Activated CD8-positive, alpha-beta memory T cell treated with anti-CD3 and anti-CD28 coated beads for 36 hours (primary cell): ENCODE results near the gene DSG1. TPM values are rescaled to one million over a fixed set of nuclear protein-coding genes. Genes with fewer than 3 reads are reported as not detected.

ENCODE experiments used
- CTCF ChIA-PET: fragments of 350-600 bp; sonication (Branson Sonifier 250); formaldehyde crosslinking; loops from one replicate; lab custom pipeline; 2021; ENCODE audit warnings: antibody characterized with exemption; lab: Charles Lee
- POLR2A ChIA-PET: fragments of 350-600 bp; sonication (Branson Sonifier 250); formaldehyde crosslinking; loops from one replicate; lab custom pipeline; 2021; ENCODE audit warnings: antibody characterized with exemption; lab: Charles Lee
- total RNA-seq, 2 experiments: library from RNA; stranded (reverse); gene quantifications; one replicate each; pipeline ENCODE4 v1.2.3, GENCODE V29; 2021

The DSG1 gene
- total RNA-seq, 2 experiments from 2014 or later = not detected

GRCh38 chr18:31403409-31403808, 85.4 kb downstream of the DSG1 start:
- CTCF ChIA-PET = no interaction called here

More at GRCh38 chr18:31403409-31403808, 85.4 kb downstream of the DSG1 start:
- POLR2A ChIA-PET = no interaction called here

Other genes with a start within 250 kb of the DSG1 start
- gene DSC2, start 215.7 kb upstream of the DSG1 start, total RNA-seq = not detected
- gene DSC1, start 155.3 kb upstream of the DSG1 start, total RNA-seq = under 1 TPM; 0.04 to 0.08 TPM
- not detected for gene DSG4, start 58.6 kb downstream of the DSG1 start, total RNA-seq
- not detected for gene DSG3, start 129.6 kb downstream of the DSG1 start, total RNA-seq
- gene DSG2, start 180.0 kb downstream of the DSG1 start, total RNA-seq = under 1 TPM; 0.15 to 0.23 TPM